OCI-LY3 (cell line): Measurements from ENCODE around the gene AKAP8L.

ENCODE experiments used
- CTCF ChIP-seq: fragments of 200-600, 300-600 bp; sonication (generic); IDR thresholded peaks from 2 replicates; pipeline ENCODE4 v1.5.1; 2014; ENCODE audit warnings: antibody characterized with exemption, low read length, low read depth
- EZH2phosphoT487 ChIP-seq: fragments of 200-600 bp; shearing (Covaris generic); IDR thresholded peaks from 2 replicates; pipeline ENCODE4 v1.6.1; 2018; ENCODE audit warnings: antibody characterized with exemption, mixed run types, low read depth

DNA sequence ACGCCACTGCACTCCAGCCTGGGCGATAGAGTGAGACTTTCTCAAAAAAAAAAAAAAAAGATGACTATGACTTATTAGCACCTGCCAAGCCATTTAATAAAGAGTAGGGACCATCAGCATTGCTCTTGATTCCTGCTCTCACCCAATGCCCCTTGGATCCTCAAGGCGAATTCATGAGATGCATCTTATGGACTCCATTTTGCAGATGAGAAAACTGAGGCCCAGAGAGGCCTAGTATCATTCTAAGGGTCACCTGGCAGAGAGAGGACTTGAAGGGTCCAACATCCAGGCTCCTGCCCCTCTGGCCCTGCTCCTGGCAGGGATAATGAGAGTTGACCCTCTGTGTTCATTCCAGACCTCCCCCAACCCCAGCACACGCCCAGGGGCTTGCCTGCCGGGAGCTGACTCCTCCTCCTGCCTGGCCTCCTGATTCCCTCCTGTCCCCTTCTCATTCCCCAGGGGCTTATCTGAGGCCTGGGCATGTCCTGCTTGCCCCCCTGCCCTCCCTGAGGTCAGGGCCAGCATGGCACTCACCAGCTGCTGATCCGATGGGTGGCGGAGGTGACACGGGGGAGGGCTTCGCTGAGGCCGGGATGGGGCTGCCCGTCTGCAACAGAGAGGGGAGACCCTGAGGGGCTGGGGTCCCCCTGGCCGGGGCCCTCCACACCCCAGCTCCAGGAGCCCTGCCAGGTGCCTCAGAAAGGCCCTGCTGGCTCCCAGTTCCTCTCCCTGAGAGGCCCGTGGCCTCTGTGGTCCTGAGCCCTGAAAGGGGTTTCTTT lies 23.5 kb upstream of the AKAP8L start:
- TF ChIP-seq CTCF (no peak), EZH2phosphoT487 (no peak)
